Activated T-cell treated with anti-CD3 and anti-CD28 coated beads, Interleukin-2, amount 50 U/mL, for 48 hours (primary cell): Measurements from ENCODE around the gene ZNF652.
A peak's percentile ranks its signal among the peaks of the same experiment; 100 is the strongest.

Experiments used
- DNase-seq, 2 experiments: peaks; one replicate each; pipeline ENCODE4 v3.0.0-alpha.2; 2020

The ZNF652 gene

GRCh38 chr17:49361902-49362722 lies at the start of gene ZNF652:
Gene ZNF652, minus strand, starts transcription at chr17:49362250. Its CDS starts 44,525 bp downstream, at chr17:49317725.
- peak; percentile 90 to 91 for DNase-seq

GRCh38 chr17:49409066-49409465 lies 47.0 kb upstream of the ZNF652 start:
- no peak for DNase-seq

- peak; percentile 93 to 94 for DNase-seq
Observed at GRCh38 chr17:49407981-49408501, 46.0 kb upstream of the ZNF652 start.

- no peak for DNase-seq
Observed at GRCh38 chr17:49407086-49407485, 45.0 kb upstream of the ZNF652 start.

- no peak for DNase-seq
Observed at GRCh38 chr17:49406421-49407061, 44.5 kb upstream of the ZNF652 start.

- DNase-seq = no peak
Observed at GRCh38 chr17:49404906-49405305, 42.9 kb upstream of the ZNF652 start.

GRCh38 chr17:49404361-49404760 lies 42.3 kb upstream of the ZNF652 start:
- DNase-seq = no peak

- no peak for DNase-seq
Observed at GRCh38 chr17:49403514-49404289, 41.7 kb upstream of the ZNF652 start.

- no peak for DNase-seq
Observed at GRCh38 chr17:49402706-49403105, 40.7 kb upstream of the ZNF652 start.

GRCh38 chr17:49401971-49402611 lies 40.0 kb upstream of the ZNF652 start:
- DNase-seq = no peak

GRCh38 chr17:49399995-49400394 lies 37.9 kb upstream of the ZNF652 start:
- no peak for DNase-seq

- no peak for DNase-seq
Observed at GRCh38 chr17:49397586-49397985, 35.5 kb upstream of the ZNF652 start.

- DNase-seq = no peak
Observed at GRCh38 chr17:49393491-49394255, 31.6 kb upstream of the ZNF652 start.

- peak; percentile 27 to 29 for DNase-seq
Observed at GRCh38 chr17:49390548-49391324, 28.7 kb upstream of the ZNF652 start.

GRCh38 chr17:49389514-49390347 lies 27.7 kb upstream of the ZNF652 start:
- DNase-seq = peak; percentile 25 to 31

- DNase-seq = no peak
Observed at GRCh38 chr17:49388692-49389513, 26.9 kb upstream of the ZNF652 start.

GRCh38 chr17:49388290-49388640 lies 26.2 kb upstream of the ZNF652 start:
- DNase-seq = no peak

- peak; percentile 48 to 50 for DNase-seq
Observed at GRCh38 chr17:49387498-49388289, 25.6 kb upstream of the ZNF652 start.
